ENCODE results near the gene SAFB2. TPM values are rescaled to one million over a fixed set of nuclear protein-coding genes. Genes with fewer than 3 reads are reported as not detected.
"Not testable (repeated sequence)": the region's sequence is repeated elsewhere in the genome, so short reads cannot be mapped to it uniquely, and the experiment has no call there.

SAFB2 gene
- total and polyA plus RNA-seq, 2 donors, result 22.2 to 60.6 TPM

GRCh38 chr19:5619946-5620345 is 2.6 kb downstream of the SAFB2 start:
- peaks cover 34 to 64% of the 10 kb centered on the region in 2 donors for H3K36me3 ChIP-seq (ENCODE audit: control insufficient read depth in 2 of 2, insufficient read depth in 2 of 2, low read length in 1 of 2)
- WGBS, result 97% methylated on average over 3 of the region's 3 CpGs

GRCh38 chr19:5618591-5618990 is 4.0 kb downstream of the SAFB2 start:
- WGBS, result 92% methylated on average over 9 of the region's 9 CpGs
- Histone ChIP-seq H3K27ac (ENCODE audit: low read depth in 1 of 2, low read length in 1 of 2) (no peak overlapping the region), H3K36me3 (ENCODE audit: control insufficient read depth in 2 of 2, insufficient read depth in 2 of 2, low read length in 1 of 2) (peaks cover 46 to 73% of the 10 kb centered on the region in 2 donors), H3K9me3 (ENCODE audit: control insufficient read depth in 2 of 2, insufficient read depth in 1 of 2, low read length in 1 of 2) (no peaks in the 10 kb centered on the region), H3K4me3 (ENCODE audit: low read length in 2 of 2) (no peak overlapping the region), H3K4me1 (ENCODE audit: control insufficient read depth in 2 of 2, insufficient read depth in 2 of 2, low read length in 2 of 2) (peaks cover 10 to 17% of the 10 kb centered on the region in 2 donors), H3K27me3 (ENCODE audit: control insufficient read depth in 2 of 2, insufficient read depth in 1 of 2, low read length in 1 of 2) (no peaks in the 10 kb centered on the region)
- no peak for DNase-seq (ENCODE audit: low read depth in 6 of 9, low spot score in 9 of 9)

More at GRCh38 chr19:5619946-5620345, 2.6 kb downstream of the SAFB2 start:
- Histone ChIP-seq H3K4me3 (ENCODE audit: low read length in 2 of 2) (no peak overlapping the region), H3K4me1 (ENCODE audit: control insufficient read depth in 2 of 2, insufficient read depth in 2 of 2, low read length in 2 of 2) (peaks cover 17 to 26% of the 10 kb centered on the region in 2 donors), H3K9me3 (ENCODE audit: control insufficient read depth in 2 of 2, insufficient read depth in 1 of 2, low read length in 1 of 2) (no peaks in the 10 kb centered on the region), H3K27me3 (ENCODE audit: control insufficient read depth in 2 of 2, insufficient read depth in 1 of 2, low read length in 1 of 2) (no peaks in the 10 kb centered on the region), H3K27ac (ENCODE audit: low read depth in 1 of 2, low read length in 1 of 2) (no peak overlapping the region)
- DNase-seq (ENCODE audit: low read depth in 6 of 9, low spot score in 9 of 9), result no peak

GRCh38 chr19:5617080-5617479 is 5.5 kb downstream of the SAFB2 start:
- Histone ChIP-seq H3K27ac (ENCODE audit: low read depth in 1 of 2, low read length in 1 of 2) (no peak overlapping the region), H3K27me3 (ENCODE audit: control insufficient read depth in 2 of 2, insufficient read depth in 1 of 2, low read length in 1 of 2) (no peaks in the 10 kb centered on the region), H3K9me3 (ENCODE audit: control insufficient read depth in 2 of 2, insufficient read depth in 1 of 2, low read length in 1 of 2) (no peaks in the 10 kb centered on the region), H3K4me1 (ENCODE audit: control insufficient read depth in 2 of 2, insufficient read depth in 2 of 2, low read length in 2 of 2) (peaks cover 10 to 17% of the 10 kb centered on the region in 2 donors), H3K4me3 (ENCODE audit: low read length in 2 of 2) (no peak overlapping the region), H3K36me3 (ENCODE audit: control insufficient read depth in 2 of 2, insufficient read depth in 2 of 2, low read length in 1 of 2) (peaks cover 61 to 88% of the 10 kb centered on the region in 2 donors)
- DNase-seq (ENCODE audit: low read depth in 6 of 9, low spot score in 9 of 9), result no peak
- WGBS, result 94% methylated on average over 1 of the region's 1 CpG

GRCh38 chr19:5615756-5616327 is 6.7 kb downstream of the SAFB2 start:
- 98% methylated on average over 17 of the region's 17 CpGs for WGBS
- Histone ChIP-seq H3K27ac (ENCODE audit: low read depth in 1 of 2, low read length in 1 of 2) (no peak overlapping the region), H3K4me1 (ENCODE audit: control insufficient read depth in 2 of 2, insufficient read depth in 2 of 2, low read length in 2 of 2) (peaks cover 0 to 7% of the 10 kb centered on the region in 2 donors), H3K27me3 (ENCODE audit: control insufficient read depth in 2 of 2, insufficient read depth in 1 of 2, low read length in 1 of 2) (no peaks in the 10 kb centered on the region), H3K9me3 (ENCODE audit: control insufficient read depth in 2 of 2, insufficient read depth in 1 of 2, low read length in 1 of 2) (no peaks in the 10 kb centered on the region), H3K36me3 (ENCODE audit: control insufficient read depth in 2 of 2, insufficient read depth in 2 of 2, low read length in 1 of 2) (peaks cover 65 to 89% of the 10 kb centered on the region in 2 donors), H3K4me3 (ENCODE audit: low read length in 2 of 2) (no peak overlapping the region)
- no peak for DNase-seq (ENCODE audit: low read depth in 6 of 9, low spot score in 9 of 9)

GRCh38 chr19:5612891-5613865 is 9.4 kb downstream of the SAFB2 start:
- Histone ChIP-seq H3K9me3 (ENCODE audit: control insufficient read depth in 2 of 2, insufficient read depth in 1 of 2, low read length in 1 of 2) (no peaks in the 10 kb centered on the region), H3K4me1 (ENCODE audit: control insufficient read depth in 2 of 2, insufficient read depth in 2 of 2, low read length in 2 of 2) (no peaks in the 10 kb centered on the region), H3K4me3 (ENCODE audit: low read length in 2 of 2) (no peak overlapping the region), H3K27ac (ENCODE audit: low read depth in 1 of 2, low read length in 1 of 2) (no peak overlapping the region), H3K27me3 (ENCODE audit: control insufficient read depth in 2 of 2, insufficient read depth in 1 of 2, low read length in 1 of 2) (no peaks in the 10 kb centered on the region), H3K36me3 (ENCODE audit: control insufficient read depth in 2 of 2, insufficient read depth in 2 of 2, low read length in 1 of 2) (peaks cover 70 to 89% of the 10 kb centered on the region in 2 donors)
- 97% methylated on average over 15 of the region's 15 CpGs for WGBS
- no peak for DNase-seq (ENCODE audit: low read depth in 6 of 9, low spot score in 9 of 9)

GRCh38 chr19:5609881-5610448 is 12.6 kb downstream of the SAFB2 start:
- Histone ChIP-seq H3K4me3 (ENCODE audit: low read length in 2 of 2) (no peak overlapping the region), H3K9me3 (ENCODE audit: control insufficient read depth in 2 of 2, insufficient read depth in 1 of 2, low read length in 1 of 2) (no peaks in the 10 kb centered on the region), H3K4me1 (ENCODE audit: control insufficient read depth in 2 of 2, insufficient read depth in 2 of 2, low read length in 2 of 2) (no peaks in the 10 kb centered on the region), H3K27ac (ENCODE audit: low read depth in 1 of 2, low read length in 1 of 2) (no peak overlapping the region), H3K36me3 (ENCODE audit: control insufficient read depth in 2 of 2, insufficient read depth in 2 of 2, low read length in 1 of 2) (peaks cover 75 to 88% of the 10 kb centered on the region in 2 donors), H3K27me3 (ENCODE audit: control insufficient read depth in 2 of 2, insufficient read depth in 1 of 2, low read length in 1 of 2) (no peaks in the 10 kb centered on the region)
- WGBS, result 98% methylated on average over 16 of the region's 16 CpGs
- DNase-seq (ENCODE audit: low read depth in 6 of 9, low spot score in 9 of 9), result no peak

GRCh38 chr19:5608766-5609165 is 13.8 kb downstream of the SAFB2 start:
- H3K9me3 ChIP-seq (ENCODE audit: control insufficient read depth in 2 of 2, insufficient read depth in 1 of 2, low read length in 1 of 2); H3K27me3 ChIP-seq (ENCODE audit: control insufficient read depth in 2 of 2, insufficient read depth in 1 of 2, low read length in 1 of 2); DNase-seq (ENCODE audit: low read depth in 6 of 9, low spot score in 9 of 9); H3K4me1 ChIP-seq (ENCODE audit: control insufficient read depth in 2 of 2, insufficient read depth in 2 of 2, low read length in 2 of 2); H3K27ac ChIP-seq (ENCODE audit: low read depth in 1 of 2, low read length in 1 of 2); H3K4me3 ChIP-seq (ENCODE audit: low read length in 2 of 2): not testable (repeated sequence)
- H3K36me3 ChIP-seq (ENCODE audit: control insufficient read depth in 2 of 2, insufficient read depth in 2 of 2, low read length in 1 of 2), result peaks cover 76 to 88% of the 10 kb centered on the region in 2 donors
- WGBS, result 98% methylated on average over 9 of the region's 9 CpGs

- DNase-seq (ENCODE audit: low read depth in 6 of 9, low spot score in 9 of 9), result no peak
- H3K36me3 ChIP-seq (ENCODE audit: control insufficient read depth in 2 of 2, insufficient read depth in 2 of 2, low read length in 1 of 2), result peaks cover 76 to 88% of the 10 kb centered on the region in 2 donors
- no peaks in the 10 kb centered on the region for H3K9me3 ChIP-seq (ENCODE audit: control insufficient read depth in 2 of 2, insufficient read depth in 1 of 2, low read length in 1 of 2)
- 97% methylated on average over 10 of the region's 10 CpGs for WGBS
- H3K27ac ChIP-seq (ENCODE audit: low read depth in 1 of 2, low read length in 1 of 2), result no peak overlapping the region
- H3K27me3 ChIP-seq (ENCODE audit: control insufficient read depth in 2 of 2, insufficient read depth in 1 of 2, low read length in 1 of 2), result no peaks in the 10 kb centered on the region
- H3K4me3 ChIP-seq (ENCODE audit: low read length in 2 of 2), result no peak overlapping the region
- no peaks in the 10 kb centered on the region for H3K4me1 ChIP-seq (ENCODE audit: control insufficient read depth in 2 of 2, insufficient read depth in 2 of 2, low read length in 2 of 2)
These were observed 14.3 kb downstream of the SAFB2 start for GRCh38 chr19:5608291-5608690.
